NCI-H82 (cell line): Measurements from ENCODE around the gene TP73.

ENCODE experiments used
- DNase-seq: peaks from one replicate; lab custom pipeline; 2025; lab: John Stamatoyannopoulos, UW

The TP73 gene

GRCh38 chr1:3708791-3709190 lies 56.5 kb downstream of the TP73 start:
- DNase-seq, result no peak

- no peak for DNase-seq
Observed at GRCh38 chr1:3710251-3710650, 57.9 kb downstream of the TP73 start.

- no peak for DNase-seq
Observed at GRCh38 chr1:3711381-3711779, 59.1 kb downstream of the TP73 start.

- DNase-seq, result no peak
Observed at GRCh38 chr1:3711780-3712451, 59.6 kb downstream of the TP73 start.

GRCh38 chr1:3712573-3713535 lies 60.5 kb downstream of the TP73 start:
- no peak for DNase-seq

- DNase-seq, result no peak
Observed at GRCh38 chr1:3713840-3714239, 61.5 kb downstream of the TP73 start.

- DNase-seq, result no peak
Observed at GRCh38 chr1:3714284-3714741, 62.0 kb downstream of the TP73 start.

- no peak for DNase-seq
Observed at GRCh38 chr1:3714814-3715213, 62.5 kb downstream of the TP73 start.

GRCh38 chr1:3716351-3716750 lies 64.0 kb downstream of the TP73 start:
- DNase-seq, result no peak

- no peak for DNase-seq
Observed at GRCh38 chr1:3717041-3717714, 64.9 kb downstream of the TP73 start.

GRCh38 chr1:3717715-3718601 lies 65.6 kb downstream of the TP73 start:
- DNase-seq, result no peak

- DNase-seq, result no peak
Observed at GRCh38 chr1:3718764-3719163, 66.4 kb downstream of the TP73 start.

GRCh38 chr1:3721955-3722465 lies 69.7 kb downstream of the TP73 start:
- no peak for DNase-seq

GRCh38 chr1:3722846-3723245 lies 70.5 kb downstream of the TP73 start:
- DNase-seq, result no peak

- peak; percentile 83 for DNase-seq
Observed at GRCh38 chr1:3724416-3725030, 72.2 kb downstream of the TP73 start.

GRCh38 chr1:3725366-3725765 lies 73.0 kb downstream of the TP73 start:
- DNase-seq, result no peak

GRCh38 chr1:3727042-3727824 lies 74.9 kb downstream of the TP73 start:
- peak; percentile 69 for DNase-seq

- DNase-seq, result no peak
Observed at GRCh38 chr1:3727825-3728776, 75.8 kb downstream of the TP73 start.
